SK-N-SH treated with all-trans-retinoic acid at 6 μM for 48 hours (cell line): ENCODE measurements around the gene SAMHD1.

Source experiments
- ARNTL ChIP-seq: fragments of 450-650 bp; formaldehyde crosslinking; IDR thresholded peaks from 2 replicates; pipeline ENCODE4 v1.5.0; 2020; ENCODE audit warnings: low read depth, mild to moderate bottlenecking, moderate library complexity, borderline replicate concordance
- CSDC2 ChIP-seq: fragments of 250-450 bp; sonication (Bioruptor Pico); IDR thresholded peaks from 2 replicates; pipeline ENCODE4 v1.5.0; 2020; ENCODE audit warnings: mild to moderate bottlenecking, moderate library complexity
- RARB ChIP-seq: fragments of 250-450 bp; sonication (Bioruptor Pico); IDR thresholded peaks from 2 replicates; pipeline ENCODE4 v1.8.0; 2021; ENCODE audit warnings: mild to moderate bottlenecking, moderate library complexity
- ZFP30 ChIP-seq: fragments of 450-650 bp; formaldehyde crosslinking; IDR thresholded peaks from 2 replicates; pipeline ENCODE4 v1.5.0; 2022; ENCODE audit warnings: mild to moderate bottlenecking, moderate library complexity
- ZNF70 ChIP-seq: fragments of 450-650 bp; formaldehyde crosslinking; IDR thresholded peaks from 2 replicates; pipeline ENCODE4 v1.5.0; 2020; ENCODE audit warnings: mild to moderate bottlenecking, moderate library complexity
- TF ChIP-seq, protein P1 (sequence below): fragments of 250-450 bp; sonication (Bioruptor Pico); IDR thresholded peaks from 2 replicates; pipeline ENCODE4 v1.8.0; 2020; ENCODE audit warnings: mild to moderate bottlenecking, moderate library complexity, borderline replicate concordance

DNA sequence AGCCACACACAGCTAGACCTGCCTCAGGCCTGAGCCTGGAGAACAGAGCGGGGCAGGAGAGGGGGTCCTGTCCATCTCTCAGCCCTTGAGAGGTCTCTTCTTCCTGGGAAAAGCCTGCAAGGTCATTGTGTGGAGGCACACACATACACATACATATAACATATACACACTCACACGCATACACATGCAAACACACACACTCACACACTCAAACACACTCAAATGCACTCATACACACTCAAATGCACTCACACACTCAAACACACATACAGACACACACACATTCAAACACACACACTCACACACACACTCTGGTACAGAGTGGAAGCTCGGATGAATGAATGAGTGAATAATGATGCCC, 75.1 kb downstream of the SAMHD1 start:
- TF ChIP-seq ARNTL (no peak), ZNF70 (CRISPR knock-in tag) (no peak), RARB (CRISPR knock-in tag) (no peak), CSDC2 (CRISPR knock-in tag) (no peak), ZFP30 (CRISPR knock-in tag) (no peak)
- TF ChIP-seq, protein P1, sequence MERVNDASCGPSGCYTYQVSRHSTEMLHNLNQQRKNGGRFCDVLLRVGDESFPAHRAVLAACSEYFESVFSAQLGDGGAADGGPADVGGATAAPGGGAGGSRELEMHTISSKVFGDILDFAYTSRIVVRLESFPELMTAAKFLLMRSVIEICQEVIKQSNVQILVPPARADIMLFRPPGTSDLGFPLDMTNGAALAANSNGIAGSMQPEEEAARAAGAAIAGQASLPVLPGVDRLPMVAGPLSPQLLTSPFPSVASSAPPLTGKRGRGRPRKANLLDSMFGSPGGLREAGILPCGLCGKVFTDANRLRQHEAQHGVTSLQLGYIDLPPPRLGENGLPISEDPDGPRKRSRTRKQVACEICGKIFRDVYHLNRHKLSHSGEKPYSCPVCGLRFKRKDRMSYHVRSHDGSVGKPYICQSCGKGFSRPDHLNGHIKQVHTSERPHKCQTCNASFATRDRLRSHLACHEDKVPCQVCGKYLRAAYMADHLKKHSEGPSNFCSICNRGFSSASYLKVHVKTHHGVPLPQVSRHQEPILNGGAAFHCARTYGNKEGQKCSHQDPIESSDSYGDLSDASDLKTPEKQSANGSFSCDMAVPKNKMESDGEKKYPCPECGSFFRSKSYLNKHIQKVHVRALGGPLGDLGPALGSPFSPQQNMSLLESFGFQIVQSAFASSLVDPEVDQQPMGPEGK (CRISPR knock-in tag) = no peak
